SK-N-SH (cell line): ENCODE measurements around the gene ZNF132. TPM values are rescaled to one million over a fixed set of nuclear protein-coding genes. Genes with fewer than 3 reads are reported as not detected.

Experiments used
- CTCF ChIA-PET: fragments of 300-600, 350-600 bp; formaldehyde crosslinking; extraction: SDS; loops from one replicate; lab custom pipeline; 2021; lab: Yijun Ruan, JAX
- POLR2A ChIA-PET: fragments of 350-600 bp; sonication (Branson Sonifier 250); formaldehyde crosslinking; extraction: SDS; loops from one replicate; lab custom pipeline; 2020; ENCODE audit warnings: antibody characterized with exemption, inconsistent platforms; lab: Yijun Ruan, JAX
- DNase-seq: peaks from one replicate; pipeline ENCODE4 v3.0.0; 2012
- H2AFZ ChIP-seq: fragments of 200-600 bp; sonication (generic); 2 replicates; pipeline ENCODE4 v1.8.1; 2016; ENCODE audit warnings: antibody characterized with exemption, mild to moderate bottlenecking, low read depth
- H3F3A ChIP-seq: fragments of 200-600 bp; sonication (generic); replicated peaks from 2 replicates; pipeline ENCODE3; 2016; ENCODE audit warnings: antibody characterized with exemption, mild to moderate bottlenecking; ENCODE audit not compliant: insufficient read depth
- H3K27ac ChIP-seq, 2 experiments: fragments of 200-500 bp in 1 of 2; fragments of 200-600 bp in 1 of 2; sonication (Bioruptor generic) in 1 of 2; sonication (generic), shearing (Covaris generic) in 1 of 2; 2 replicates each; pipeline versions ENCODE4 v1.5.1 to v1.6.1; 2014 to 2016; ENCODE audit warnings: low read depth in 2 of 2, inconsistent platforms in 1 of 2, low read length in 1 of 2, mild to moderate bottlenecking in 1 of 2, mixed read lengths in 1 of 2
- H3K27me3 ChIP-seq: fragments of 200-600 bp; sonication (generic), shearing (Covaris generic); 2 replicates; pipeline ENCODE4 v1.6.1; 2016; ENCODE audit warnings: mixed run types; ENCODE audit not compliant: insufficient read depth
- H3K36me3 ChIP-seq, 2 experiments: fragments of 200-500 bp in 1 of 2; fragments of 200-600 bp in 1 of 2; sonication (Bioruptor generic) in 1 of 2; sonication (generic) in 1 of 2; replicated peaks in 1 of 2; 2 replicates each; pipeline versions ENCODE3 to v1.5.1; 2014 to 2016; ENCODE audit warnings: low read length in 1 of 2, mild to moderate bottlenecking in 1 of 2; ENCODE audit not compliant: insufficient read depth in 2 of 2, control insufficient read depth in 1 of 2
- H3K4me1 ChIP-seq, 2 experiments: fragments of 200-500 bp in 1 of 2; fragments of 200-600 bp in 1 of 2; sonication (Bioruptor generic) in 1 of 2; sonication (generic), shearing (Covaris generic) in 1 of 2; 2 replicates each; pipeline versions ENCODE4 v1.5.1 to v1.6.1; 2014 to 2016; ENCODE audit warnings: low read depth in 1 of 2, low read length in 1 of 2, mixed run types in 1 of 2; ENCODE audit not compliant: insufficient read depth in 2 of 2, control insufficient read depth in 1 of 2
- H3K4me2 ChIP-seq: fragments of 200-600 bp; sonication (generic), shearing (Covaris generic); 2 replicates; pipeline ENCODE4 v1.6.1; 2017; ENCODE audit warnings: mixed run types
- H3K4me3 ChIP-seq, 2 experiments: fragments of 200-500 bp in 1 of 2; fragments of 200-600 bp in 1 of 2; sonication (Bioruptor generic) in 1 of 2; sonication (generic), shearing (Covaris generic) in 1 of 2; 2 replicates each; pipeline versions ENCODE4 v1.5.1 to v1.8.1; 2014 to 2016; ENCODE audit warnings: low read depth in 2 of 2, inconsistent platforms in 1 of 2, low read length in 1 of 2, mild to moderate bottlenecking in 1 of 2, mixed read lengths in 1 of 2, moderate library complexity in 1 of 2
- H3K79me2 ChIP-seq: fragments of 200-600 bp; sonication (generic); 2 replicates; pipeline ENCODE4 v1.8.1; 2017; ENCODE audit warnings: mild to moderate bottlenecking; ENCODE audit not compliant: insufficient read depth
- H3K9ac ChIP-seq: fragments of 200-600 bp; sonication (generic); 2 replicates; pipeline ENCODE4 v1.6.1; 2017; ENCODE audit warnings: mixed run types
- H3K9me2 ChIP-seq: fragments of 200-600 bp; sonication (generic); 2 replicates; pipeline ENCODE4 v1.6.1; 2017; ENCODE audit warnings: mixed run types
- H3K9me3 ChIP-seq: fragments of 200-600 bp; sonication (generic); 2 replicates; pipeline ENCODE4 v1.6.1; 2017; ENCODE audit warnings: mixed run types, mild to moderate bottlenecking, moderate library complexity
- H4K20me1 ChIP-seq: fragments of 200-600 bp; sonication (generic); 2 replicates; pipeline ENCODE4 v1.6.1; 2017; ENCODE audit warnings: mild to moderate bottlenecking, mixed run types; ENCODE audit not compliant: insufficient read depth
- CHD2 ChIP-seq: fragments of 150-350 bp; IDR thresholded peaks from 2 replicates; pipeline ENCODE4 v1.6.1; 2018; ENCODE audit warnings: low read length; ENCODE audit not compliant: partially characterized antibody
- ELF1 ChIP-seq: IDR thresholded peaks from 2 replicates; pipeline ENCODE4 v1.4.0; 2012
- FOXJ3 ChIP-seq: sonication (generic); formaldehyde crosslinking; IDR thresholded peaks from 2 replicates; pipeline ENCODE4 v1.5.1; 2020; ENCODE audit warnings: mild to moderate bottlenecking, missing genetic modification reagents
- GABPA ChIP-seq: IDR thresholded peaks from 2 replicates; pipeline ENCODE4 v1.4.0; 2012; ENCODE audit warnings: low read depth, mild to moderate bottlenecking
- JUND ChIP-seq: IDR thresholded peaks from 2 replicates; pipeline ENCODE4 v1.4.0; 2012
- MXI1 ChIP-seq: IDR thresholded peaks from 2 replicates; pipeline ENCODE4 v1.6.1; 2012; ENCODE audit warnings: mild to moderate bottlenecking, low read depth, low read length, improper control_type of control experiment
- NFIC ChIP-seq: IDR thresholded peaks from 2 replicates; pipeline ENCODE4 v1.4.0; 2012; ENCODE audit warnings: borderline replicate concordance
- POLR2AphosphoS5 ChIP-seq: IDR thresholded peaks from 2 replicates; pipeline ENCODE4 v1.6.1; 2012; ENCODE audit warnings: low read depth, low read length
- RAD21 ChIP-seq: IDR thresholded peaks from 2 replicates; pipeline ENCODE4 v1.6.1; 2012; ENCODE audit warnings: mild to moderate bottlenecking, low read length
- SIN3A ChIP-seq: IDR thresholded peaks from 2 replicates; pipeline ENCODE4 v1.6.1; 2012; ENCODE audit warnings: low read depth, mild to moderate bottlenecking, low read length, moderate library complexity, borderline replicate concordance
- TEAD4 ChIP-seq: IDR thresholded peaks from 2 replicates; pipeline ENCODE4 v1.4.0; 2012; ENCODE audit warnings: mild to moderate bottlenecking, borderline replicate concordance; ENCODE audit not compliant: insufficient read depth
- USF1 ChIP-seq: IDR thresholded peaks from 2 replicates; pipeline ENCODE4 v1.4.0; 2012; ENCODE audit warnings: low read depth, borderline replicate concordance
- YY1 ChIP-seq: IDR thresholded peaks from 2 replicates; pipeline ENCODE4 v1.4.0; 2012; ENCODE audit warnings: low read depth, mild to moderate bottlenecking
- WGBS: methylation state at CpG from one replicate; pipeline ENCODE4 v1.1.6; 2017; ENCODE audit warnings: low lambda C conversion rate; 5-methylcytosine and 5-hydroxymethylcytosine counted together
- polyA plus RNA-seq, 3 experiments: library from polyadenylated mRNA; depleted of rRNA; stranded (reverse); fragments of >200 nt; gene quantifications; 2 replicates each; pipeline ENCODE4 v1.2.3, GENCODE V29; 2012
- TF ChIP-seq, protein P1 (sequence below): IDR thresholded peaks from 2 replicates; pipeline ENCODE4 v1.4.0; 2012; ENCODE audit warnings: low read depth, borderline replicate concordance
- TF ChIP-seq, protein P2 (sequence below): IDR thresholded peaks from 2 replicates; pipeline ENCODE4 v1.4.0; 2012; ENCODE audit warnings: low read depth
- TF ChIP-seq, protein P3 (sequence below): fragments of 200-600 bp; sonication (generic); IDR thresholded peaks from 2 replicates; pipeline ENCODE4 v1.6.1; 2017; ENCODE audit warnings: antibody characterized with exemption, mild to moderate bottlenecking, moderate library complexity
- TF ChIP-seq, protein P4 (sequence below): IDR thresholded peaks from 2 replicates; pipeline ENCODE4; 2012

Gene ZNF132
- polyA plus RNA-seq, 1 of the 3 experiments (the other 2 are of a cell fraction): 1.3 TPM

DNA sequence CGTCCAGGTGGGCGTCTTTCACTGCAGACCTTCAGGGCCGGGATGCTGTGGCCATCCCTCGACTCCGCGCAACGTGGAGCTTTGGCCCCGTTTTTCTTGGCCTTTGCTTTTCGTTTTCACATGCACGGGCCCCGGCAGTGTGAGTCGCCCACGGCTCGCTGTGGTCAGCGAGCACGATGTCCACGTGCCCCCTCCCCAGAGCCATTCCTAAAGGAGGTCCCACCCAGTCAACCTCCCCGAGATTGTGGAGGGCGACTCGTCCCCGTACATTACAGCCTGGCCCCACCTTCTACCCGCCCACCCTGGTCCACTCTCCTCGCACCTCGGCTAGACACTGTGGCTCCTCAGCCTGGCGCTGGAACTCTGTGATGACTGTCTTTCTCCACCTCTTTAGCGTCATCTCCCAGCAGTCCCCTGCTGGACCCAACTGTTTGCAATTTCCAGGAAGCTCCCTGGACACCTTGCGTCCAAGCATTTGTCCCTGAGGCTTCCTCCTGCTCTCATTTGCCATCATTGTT, 36.6 kb upstream of the ZNF132 start (continued):
- TF ChIP-seq, protein P1, sequence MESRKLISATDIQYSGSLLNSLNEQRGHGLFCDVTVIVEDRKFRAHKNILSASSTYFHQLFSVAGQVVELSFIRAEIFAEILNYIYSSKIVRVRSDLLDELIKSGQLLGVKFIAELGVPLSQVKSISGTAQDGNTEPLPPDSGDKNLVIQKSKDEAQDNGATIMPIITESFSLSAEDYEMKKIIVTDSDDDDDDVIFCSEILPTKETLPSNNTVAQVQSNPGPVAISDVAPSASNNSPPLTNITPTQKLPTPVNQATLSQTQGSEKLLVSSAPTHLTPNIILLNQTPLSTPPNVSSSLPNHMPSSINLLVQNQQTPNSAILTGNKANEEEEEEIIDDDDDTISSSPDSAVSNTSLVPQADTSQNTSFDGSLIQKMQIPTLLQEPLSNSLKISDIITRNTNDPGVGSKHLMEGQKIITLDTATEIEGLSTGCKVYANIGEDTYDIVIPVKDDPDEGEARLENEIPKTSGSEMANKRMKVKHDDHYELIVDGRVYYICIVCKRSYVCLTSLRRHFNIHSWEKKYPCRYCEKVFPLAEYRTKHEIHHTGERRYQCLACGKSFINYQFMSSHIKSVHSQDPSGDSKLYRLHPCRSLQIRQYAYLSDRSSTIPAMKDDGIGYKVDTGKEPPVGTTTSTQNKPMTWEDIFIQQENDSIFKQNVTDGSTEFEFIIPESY: no peak
- peak; percentile 47; the same call in 1 of the 2 replicates for TF ChIP-seq FOXJ3 (CRISPR knock-in tag)

DNA sequence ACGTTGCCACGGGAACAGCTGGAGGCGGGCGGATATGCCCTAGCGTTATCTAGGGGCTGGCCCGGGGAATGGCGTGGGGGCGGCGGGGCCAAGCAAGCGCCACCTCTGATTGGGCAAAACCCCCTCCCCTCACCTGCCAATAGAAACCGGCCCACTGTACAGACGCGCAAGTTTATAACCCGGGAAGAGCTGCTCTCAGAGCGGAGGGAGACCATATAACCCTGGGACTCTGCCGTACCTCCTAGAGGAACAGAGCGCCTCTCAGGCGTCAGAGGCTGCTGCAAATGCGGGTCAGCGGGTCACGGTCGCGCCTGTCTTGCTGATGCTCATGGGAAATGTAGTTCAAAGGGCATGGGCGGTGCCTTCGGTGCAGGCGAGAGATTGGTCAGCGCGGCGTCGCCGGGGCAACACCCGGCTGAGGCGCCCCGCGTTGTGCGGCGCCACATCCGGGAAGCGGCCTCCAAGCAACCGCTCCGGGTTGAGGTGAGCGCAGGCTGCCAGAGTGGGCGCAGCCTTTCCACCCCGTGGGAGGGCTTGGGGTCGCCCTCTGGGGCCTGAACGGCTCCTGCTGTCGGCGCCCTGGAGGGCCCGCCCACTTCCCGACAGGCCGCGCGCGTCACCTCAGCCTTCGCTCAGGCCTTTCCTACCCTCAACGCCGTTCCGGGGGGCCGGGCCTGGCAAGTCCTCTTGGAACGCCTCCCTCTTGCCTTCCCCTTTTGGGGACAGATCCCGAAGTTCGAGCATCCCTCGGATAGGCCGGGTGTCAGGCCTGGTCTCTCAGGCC, 36.0 kb upstream of the ZNF132 start, which contains the start of gene ZNF446:
ZNF446 (plus strand) TSS at position 639 of the 784 bp plus-strand sequence. CDS start 867 bp downstream, outside the sequence.
- Histone ChIP-seq H3K27me3 (no peaks in the 10 kb centered on the region), H3K4me3 (peak within 1 kb of the TSS; percentile 67 to 85), H3K36me3 (peaks cover 0 to 32% of the 10 kb centered on the region in 2 experiments), H3K9ac (peak within 1 kb of the TSS; percentile 70), H3K9me2 (no peaks in the 10 kb centered on the region), H3F3A (peaks cover 10% of the 10 kb centered on the region), H3K79me2 (no peaks in the 10 kb centered on the region), H3K27ac (peak within 1 kb of the TSS; percentile 90 to 97), H3K9me3 (no peaks in the 10 kb centered on the region), H3K4me1 (peaks cover 0 to 30% of the 10 kb centered on the region in 2 experiments; a peak in 1 of 4 replicates), H3K4me2 (peak within 1 kb of the TSS; percentile 92), H4K20me1 (no peaks in the 10 kb centered on the region), H2AFZ (peak within 1 kb of the TSS; percentile 56; the same call in 1 of the 2 replicates)
- under 1% methylated on average over 23 of the region's 64 CpGs for WGBS
- DNase-seq: peak; percentile 94
- ChIA-PET CTCF (interaction anchor here (4.5 kb wide), 1 partner anchor 44 kb away, joined by 22 read pairs; the partner anchor contains the start of gene ZBTB45), POLR2A (interaction anchor here (0.6 to 1.8 kb wide), 7 partner anchors 10 to 129 kb away, joined by 3 to 4 read pairs (median 4); partner anchors contain the start of gene ZNF584)
- TF ChIP-seq, protein P2, sequence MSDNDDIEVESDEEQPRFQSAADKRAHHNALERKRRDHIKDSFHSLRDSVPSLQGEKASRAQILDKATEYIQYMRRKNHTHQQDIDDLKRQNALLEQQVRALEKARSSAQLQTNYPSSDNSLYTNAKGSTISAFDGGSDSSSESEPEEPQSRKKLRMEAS: peak; percentile 39
- peak; percentile 68; the same call in 1 of the 2 replicates for TF ChIP-seq ELF1
- TF ChIP-seq POLR2AphosphoS5: peak; percentile 82
- TF ChIP-seq, protein P3, sequence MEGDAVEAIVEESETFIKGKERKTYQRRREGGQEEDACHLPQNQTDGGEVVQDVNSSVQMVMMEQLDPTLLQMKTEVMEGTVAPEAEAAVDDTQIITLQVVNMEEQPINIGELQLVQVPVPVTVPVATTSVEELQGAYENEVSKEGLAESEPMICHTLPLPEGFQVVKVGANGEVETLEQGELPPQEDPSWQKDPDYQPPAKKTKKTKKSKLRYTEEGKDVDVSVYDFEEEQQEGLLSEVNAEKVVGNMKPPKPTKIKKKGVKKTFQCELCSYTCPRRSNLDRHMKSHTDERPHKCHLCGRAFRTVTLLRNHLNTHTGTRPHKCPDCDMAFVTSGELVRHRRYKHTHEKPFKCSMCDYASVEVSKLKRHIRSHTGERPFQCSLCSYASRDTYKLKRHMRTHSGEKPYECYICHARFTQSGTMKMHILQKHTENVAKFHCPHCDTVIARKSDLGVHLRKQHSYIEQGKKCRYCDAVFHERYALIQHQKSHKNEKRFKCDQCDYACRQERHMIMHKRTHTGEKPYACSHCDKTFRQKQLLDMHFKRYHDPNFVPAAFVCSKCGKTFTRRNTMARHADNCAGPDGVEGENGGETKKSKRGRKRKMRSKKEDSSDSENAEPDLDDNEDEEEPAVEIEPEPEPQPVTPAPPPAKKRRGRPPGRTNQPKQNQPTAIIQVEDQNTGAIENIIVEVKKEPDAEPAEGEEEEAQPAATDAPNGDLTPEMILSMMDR: no peak; the same call in 1 of the 2 replicates
- TF ChIP-seq JUND: no peak
- peak; percentile 78 for TF ChIP-seq MXI1
- 0 out of 2 replicates have a peak, but pooled peaks have one; percentile 5 for TF ChIP-seq NFIC
- TF ChIP-seq, protein P1: peak; percentile 73
- peak; percentile 50; the same call in 1 of the 2 replicates for TF ChIP-seq SIN3A
- 0 out of 2 replicates have a peak, but pooled peaks have one; percentile 22 for TF ChIP-seq USF1
- peak; percentile 13; the same call in 1 of the 2 replicates for TF ChIP-seq TEAD4
- TF ChIP-seq GABPA: peak; percentile 77
- peak; percentile 6 for TF ChIP-seq CHD2
- TF ChIP-seq RAD21: no peak
- TF ChIP-seq YY1: no peak; the same call in none of the 2 replicates
- TF ChIP-seq, protein P4, sequence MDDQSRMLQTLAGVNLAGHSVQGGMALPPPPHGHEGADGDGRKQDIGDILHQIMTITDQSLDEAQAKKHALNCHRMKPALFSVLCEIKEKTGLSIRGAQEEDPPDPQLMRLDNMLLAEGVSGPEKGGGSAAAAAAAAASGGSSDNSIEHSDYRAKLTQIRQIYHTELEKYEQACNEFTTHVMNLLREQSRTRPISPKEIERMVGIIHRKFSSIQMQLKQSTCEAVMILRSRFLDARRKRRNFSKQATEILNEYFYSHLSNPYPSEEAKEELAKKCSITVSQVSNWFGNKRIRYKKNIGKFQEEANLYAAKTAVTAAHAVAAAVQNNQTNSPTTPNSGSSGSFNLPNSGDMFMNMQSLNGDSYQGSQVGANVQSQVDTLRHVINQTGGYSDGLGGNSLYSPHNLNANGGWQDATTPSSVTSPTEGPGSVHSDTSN: peak; percentile 39
